ENCODE results near the gene EMILIN2.
A peak's percentile ranks its signal among the peaks of the same experiment; 100 is the strongest.
"Not testable (repeated sequence)": the region's sequence is repeated elsewhere in the genome, so short reads cannot be mapped to it uniquely, and the experiment has no call there.

EMILIN2 gene

DNA sequence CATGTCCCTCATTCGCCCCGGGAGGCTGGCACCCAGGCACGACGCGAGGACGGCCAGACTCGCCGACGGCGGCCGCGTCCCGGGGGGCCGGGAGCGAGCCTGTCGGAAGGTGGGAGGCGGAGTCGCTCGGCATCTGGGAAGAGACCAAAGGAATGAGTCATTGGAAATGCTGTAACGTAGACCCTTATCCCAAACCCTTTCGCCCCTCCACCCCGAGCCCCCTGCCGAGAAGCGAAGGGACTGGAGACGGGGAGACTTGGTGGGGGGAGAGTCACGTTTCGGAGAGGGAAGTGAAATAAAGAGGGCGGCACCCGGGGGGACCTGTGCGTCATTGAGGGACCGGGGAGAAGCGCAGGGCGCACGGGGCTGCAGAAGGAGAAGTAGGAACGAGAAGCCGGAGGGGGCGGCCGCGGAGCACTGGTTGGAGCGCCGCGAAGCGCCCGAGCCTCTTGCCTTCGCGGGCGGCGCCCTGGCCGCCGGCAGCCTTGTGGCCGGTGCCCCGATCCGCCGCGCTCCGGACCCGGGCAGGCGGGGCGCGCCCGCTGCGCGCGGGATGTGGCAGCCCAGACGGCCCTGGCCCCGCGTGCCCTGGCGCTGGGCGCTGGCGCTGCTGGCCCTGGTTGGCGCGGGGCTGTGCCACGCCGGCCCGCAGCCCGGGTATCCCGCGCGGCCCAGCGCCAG lies at the start of gene EMILIN2:
TSS of gene EMILIN2 (plus strand) at position 371 of the 681 bp plus-strand sequence. CDS start at position 554, 183 bp downstream.
- TF ChIP-seq, protein P1, sequence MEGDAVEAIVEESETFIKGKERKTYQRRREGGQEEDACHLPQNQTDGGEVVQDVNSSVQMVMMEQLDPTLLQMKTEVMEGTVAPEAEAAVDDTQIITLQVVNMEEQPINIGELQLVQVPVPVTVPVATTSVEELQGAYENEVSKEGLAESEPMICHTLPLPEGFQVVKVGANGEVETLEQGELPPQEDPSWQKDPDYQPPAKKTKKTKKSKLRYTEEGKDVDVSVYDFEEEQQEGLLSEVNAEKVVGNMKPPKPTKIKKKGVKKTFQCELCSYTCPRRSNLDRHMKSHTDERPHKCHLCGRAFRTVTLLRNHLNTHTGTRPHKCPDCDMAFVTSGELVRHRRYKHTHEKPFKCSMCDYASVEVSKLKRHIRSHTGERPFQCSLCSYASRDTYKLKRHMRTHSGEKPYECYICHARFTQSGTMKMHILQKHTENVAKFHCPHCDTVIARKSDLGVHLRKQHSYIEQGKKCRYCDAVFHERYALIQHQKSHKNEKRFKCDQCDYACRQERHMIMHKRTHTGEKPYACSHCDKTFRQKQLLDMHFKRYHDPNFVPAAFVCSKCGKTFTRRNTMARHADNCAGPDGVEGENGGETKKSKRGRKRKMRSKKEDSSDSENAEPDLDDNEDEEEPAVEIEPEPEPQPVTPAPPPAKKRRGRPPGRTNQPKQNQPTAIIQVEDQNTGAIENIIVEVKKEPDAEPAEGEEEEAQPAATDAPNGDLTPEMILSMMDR (IDR thresholded peaks at IDR 0.05; ENCODE audit: low read depth, low read length), result no peak
- TF ChIP-seq, protein P2, sequence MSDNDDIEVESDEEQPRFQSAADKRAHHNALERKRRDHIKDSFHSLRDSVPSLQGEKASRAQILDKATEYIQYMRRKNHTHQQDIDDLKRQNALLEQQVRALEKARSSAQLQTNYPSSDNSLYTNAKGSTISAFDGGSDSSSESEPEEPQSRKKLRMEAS (IDR thresholded peaks at IDR 0.05; ENCODE audit: low read depth, low read length), result no peak
- 0 out of 2 replicates have a peak, but pooled peaks have one; percentile 11 for TF ChIP-seq MYC (IDR thresholded peaks at IDR 0.05; ENCODE audit: low read depth, low read length)
- no peak for TF ChIP-seq POLR2A (IDR thresholded peaks at IDR 0.05; ENCODE audit: extremely low read depth, insufficient read length)
- peak within 1 kb of the TSS; percentile 73 for H3K4me3 ChIP-seq (ENCODE audit: low read depth, low read length)
- DNase-seq (ENCODE audit: low read depth), result peak; percentile 93

DNA sequence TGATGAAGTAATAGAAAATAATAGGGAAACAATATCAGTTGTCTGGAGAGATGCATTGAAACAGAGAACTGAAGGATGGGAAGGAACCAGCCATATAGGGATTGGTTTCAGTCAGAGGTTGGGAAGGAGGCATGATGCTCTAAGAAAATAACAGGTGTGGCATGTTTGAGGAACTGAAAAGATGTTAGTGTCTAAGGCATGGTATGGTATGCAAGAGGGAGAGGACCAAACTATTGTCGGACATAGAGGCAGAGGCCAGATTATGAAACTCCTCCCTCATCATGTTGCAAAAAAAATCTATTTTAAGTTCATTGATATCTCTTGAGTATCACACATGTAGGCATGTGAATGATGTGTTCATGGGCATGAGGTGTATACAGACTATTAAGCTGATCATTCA lies 48.9 kb upstream of the EMILIN2 start:
- TF ChIP-seq, protein P2 (IDR thresholded peaks at IDR 0.05; ENCODE audit: low read depth, low read length), result no peak
- TF ChIP-seq POLR2A (IDR thresholded peaks at IDR 0.05; ENCODE audit: extremely low read depth, insufficient read length) (no peak), MYC (IDR thresholded peaks at IDR 0.05; ENCODE audit: low read depth, low read length) (no peak)
- TF ChIP-seq, protein P1 (IDR thresholded peaks at IDR 0.05; ENCODE audit: low read depth, low read length), result no peak
- no peak overlapping the region for H3K4me3 ChIP-seq (ENCODE audit: low read depth, low read length)
- no peak for DNase-seq (ENCODE audit: low read depth)

DNA sequence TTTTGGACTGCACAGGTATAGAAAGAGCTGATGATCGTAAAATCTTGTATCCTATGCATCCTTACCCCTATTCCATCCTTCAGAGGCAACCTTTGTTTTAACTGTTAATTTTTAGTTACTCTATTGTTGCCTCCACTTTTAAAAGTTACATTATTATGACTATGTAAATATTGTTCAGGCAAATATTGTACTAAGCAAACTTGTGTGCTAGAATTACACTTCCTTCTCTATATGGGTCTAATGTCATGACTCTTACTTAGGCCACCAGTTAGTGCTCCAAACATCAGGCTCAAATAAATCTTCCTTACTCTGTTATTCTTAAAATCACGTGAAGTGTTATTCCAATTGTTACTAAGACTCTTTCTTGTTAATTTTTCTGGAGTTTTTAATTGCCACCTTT lies 47.4 kb upstream of the EMILIN2 start:
- TF ChIP-seq MYC (IDR thresholded peaks at IDR 0.05; ENCODE audit: low read depth, low read length) (no peak), POLR2A (IDR thresholded peaks at IDR 0.05; ENCODE audit: extremely low read depth, insufficient read length) (no peak)
- TF ChIP-seq, protein P2 (IDR thresholded peaks at IDR 0.05; ENCODE audit: low read depth, low read length), result no peak
- TF ChIP-seq, protein P1 (IDR thresholded peaks at IDR 0.05; ENCODE audit: low read depth, low read length), result no peak
- no peak for DNase-seq (ENCODE audit: low read depth)
- no peak overlapping the region for H3K4me3 ChIP-seq (ENCODE audit: low read depth, low read length)

DNA sequence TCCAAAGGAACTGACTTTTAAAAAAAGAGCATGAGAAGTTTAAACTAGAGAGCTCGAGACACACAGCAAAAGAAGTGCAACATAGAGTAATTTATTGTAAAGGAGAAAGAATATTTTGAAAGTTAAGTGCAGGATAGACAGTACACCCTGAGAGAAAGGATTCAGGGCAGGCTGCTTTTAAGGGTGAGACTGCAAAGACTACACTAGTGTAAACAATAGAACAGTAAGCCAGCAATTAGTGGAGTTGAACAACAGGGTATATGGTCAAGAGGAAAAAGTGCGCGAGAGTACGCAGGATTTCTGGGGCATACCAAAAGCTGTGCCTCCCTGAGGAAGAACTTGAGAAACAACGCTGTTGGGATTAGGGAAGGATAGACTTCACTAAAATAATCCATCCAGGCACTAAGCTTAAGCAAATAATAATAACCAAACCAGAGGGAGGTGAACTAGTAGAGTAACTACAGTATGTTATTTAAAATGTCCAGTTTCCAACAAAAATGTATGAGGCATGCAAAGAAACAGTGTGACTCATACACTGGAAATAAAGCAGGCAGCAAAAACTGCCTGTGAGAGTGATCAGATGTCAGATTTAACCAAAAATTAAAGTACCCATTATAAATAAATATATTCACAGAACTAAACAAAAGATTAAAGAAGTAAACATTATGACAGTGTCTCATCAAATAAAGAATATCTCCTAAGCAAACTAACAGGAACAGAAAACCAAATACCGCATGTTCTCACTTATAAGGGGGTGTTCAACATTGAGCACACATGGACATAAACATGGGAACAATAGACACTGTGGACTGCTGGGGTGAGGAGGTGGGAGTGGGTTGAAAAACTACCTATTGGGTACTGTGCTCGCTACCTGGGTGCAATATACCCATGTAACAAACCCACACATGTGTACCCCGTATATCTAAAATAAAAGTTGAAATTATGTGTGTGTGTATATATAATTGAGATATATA lies 40.5 kb upstream of the EMILIN2 start:
- no peak overlapping the region for H3K4me3 ChIP-seq (ENCODE audit: low read depth, low read length)
- DNase-seq (ENCODE audit: low read depth), result no peak
- TF ChIP-seq POLR2A (IDR thresholded peaks at IDR 0.05; ENCODE audit: extremely low read depth, insufficient read length) (no peak), MYC (IDR thresholded peaks at IDR 0.05; ENCODE audit: low read depth, low read length) (no peak)
- TF ChIP-seq, protein P1 (IDR thresholded peaks at IDR 0.05; ENCODE audit: low read depth, low read length), result no peak
- TF ChIP-seq, protein P2 (IDR thresholded peaks at IDR 0.05; ENCODE audit: low read depth, low read length), result no peak

DNA sequence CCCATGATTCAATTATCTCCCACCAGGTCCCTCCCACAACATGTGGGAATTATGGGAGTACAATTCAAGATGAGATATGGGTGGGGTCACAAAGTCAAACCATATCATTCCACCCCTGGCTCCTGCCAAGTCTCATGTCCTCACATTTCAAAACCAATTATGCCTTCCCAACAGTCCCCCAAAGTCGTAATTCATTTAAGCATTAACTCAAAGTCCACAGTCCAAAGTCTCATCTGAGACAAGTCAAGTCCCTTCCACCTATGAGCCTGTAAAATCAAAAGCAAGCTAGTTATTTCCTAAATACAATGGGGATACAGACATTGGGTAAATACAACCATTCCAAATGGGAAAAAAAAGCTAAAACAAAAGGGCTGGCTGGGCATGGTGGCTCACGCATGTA lies 38.2 kb upstream of the EMILIN2 start:
- not testable (repeated sequence) for DNase-seq (ENCODE audit: low read depth); H3K4me3 ChIP-seq (ENCODE audit: low read depth, low read length)

DNA sequence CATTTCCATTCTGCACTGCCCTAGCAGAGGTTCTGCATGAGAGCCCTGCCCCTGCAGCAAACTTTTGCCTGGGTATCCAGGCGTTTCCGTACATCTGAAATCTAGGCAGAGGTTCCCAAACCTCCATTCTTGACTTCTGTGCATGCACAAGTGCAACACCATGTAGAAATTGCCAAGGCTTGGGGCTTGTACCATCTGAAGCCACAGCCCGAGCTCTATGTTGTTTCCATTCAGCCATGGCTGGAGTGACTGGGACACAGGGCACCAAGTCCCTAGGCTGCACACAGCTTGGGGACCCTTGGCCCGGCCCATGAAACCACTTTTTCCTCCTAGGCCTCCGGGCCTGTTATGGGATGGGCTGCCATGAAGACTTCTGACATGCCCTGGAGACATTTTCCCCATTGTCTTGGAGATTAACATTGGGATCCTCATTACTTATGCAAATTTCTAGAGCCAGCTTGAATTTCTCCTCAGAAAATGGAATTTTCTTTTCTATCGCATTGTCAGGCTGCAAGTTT lies 37.1 kb upstream of the EMILIN2 start:
- not testable (repeated sequence) for DNase-seq (ENCODE audit: low read depth); H3K4me3 ChIP-seq (ENCODE audit: low read depth, low read length)
